ENCODE results near the gene SLC16A7.

SLC16A7 gene

DNA sequence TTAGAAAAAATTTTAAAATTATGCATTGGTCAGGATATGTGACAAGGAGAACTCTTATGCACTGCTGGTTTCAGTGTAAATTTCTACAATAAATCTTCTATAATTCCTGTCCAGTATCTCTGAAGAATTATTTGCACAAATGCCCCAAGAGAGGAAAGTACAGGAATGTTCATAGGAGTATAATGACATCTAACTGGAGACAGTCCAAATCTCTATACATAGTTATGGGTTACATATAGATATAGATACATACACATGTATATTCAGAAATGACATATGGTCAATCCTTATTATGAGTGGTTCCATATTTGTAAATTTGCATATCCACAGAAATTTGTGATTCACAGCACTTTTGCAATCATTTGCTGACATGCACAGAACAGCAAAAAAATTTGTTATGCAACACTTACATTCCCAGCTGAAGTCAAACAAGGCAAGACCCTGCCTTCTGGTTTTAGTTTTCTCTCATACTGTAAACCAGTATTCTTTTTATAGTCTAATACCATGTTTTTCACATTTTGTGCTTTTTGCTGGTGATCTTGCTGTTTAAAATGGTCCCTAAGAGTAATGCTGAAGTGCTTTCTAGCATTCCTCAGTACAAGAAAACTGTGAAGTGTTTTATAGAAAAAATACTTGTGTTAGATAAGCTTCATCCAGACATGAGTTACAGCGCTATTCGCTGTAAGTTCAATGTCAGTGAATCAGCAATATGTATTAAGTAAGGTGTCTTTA lies 103.8 kb downstream of the SLC16A7 start:
- no peak overlapping the region for H2AFZ ChIP-seq (ENCODE audit: low read length)
- no peaks in the 10 kb centered on the region for H3K36me3 ChIP-seq (ENCODE audit: insufficient read depth, low read length)
- H3K9me2 ChIP-seq (ENCODE audit: low read depth, low read length): no peaks in the 10 kb centered on the region
- H3K9ac ChIP-seq (ENCODE audit: low read length): no peak overlapping the region
- H3K4me1 ChIP-seq (ENCODE audit: insufficient read depth, low read length, severe bottlenecking): no peaks in the 10 kb centered on the region
- H3K4me3 ChIP-seq (ENCODE audit: low read depth, low read length, poor library complexity, severe bottlenecking): no peak overlapping the region
- TF ChIP-seq EZH2 (IDR thresholded peaks at IDR 0.05; ENCODE audit: borderline replicate concordance, low read length): no peak
- TF ChIP-seq, protein P1, sequence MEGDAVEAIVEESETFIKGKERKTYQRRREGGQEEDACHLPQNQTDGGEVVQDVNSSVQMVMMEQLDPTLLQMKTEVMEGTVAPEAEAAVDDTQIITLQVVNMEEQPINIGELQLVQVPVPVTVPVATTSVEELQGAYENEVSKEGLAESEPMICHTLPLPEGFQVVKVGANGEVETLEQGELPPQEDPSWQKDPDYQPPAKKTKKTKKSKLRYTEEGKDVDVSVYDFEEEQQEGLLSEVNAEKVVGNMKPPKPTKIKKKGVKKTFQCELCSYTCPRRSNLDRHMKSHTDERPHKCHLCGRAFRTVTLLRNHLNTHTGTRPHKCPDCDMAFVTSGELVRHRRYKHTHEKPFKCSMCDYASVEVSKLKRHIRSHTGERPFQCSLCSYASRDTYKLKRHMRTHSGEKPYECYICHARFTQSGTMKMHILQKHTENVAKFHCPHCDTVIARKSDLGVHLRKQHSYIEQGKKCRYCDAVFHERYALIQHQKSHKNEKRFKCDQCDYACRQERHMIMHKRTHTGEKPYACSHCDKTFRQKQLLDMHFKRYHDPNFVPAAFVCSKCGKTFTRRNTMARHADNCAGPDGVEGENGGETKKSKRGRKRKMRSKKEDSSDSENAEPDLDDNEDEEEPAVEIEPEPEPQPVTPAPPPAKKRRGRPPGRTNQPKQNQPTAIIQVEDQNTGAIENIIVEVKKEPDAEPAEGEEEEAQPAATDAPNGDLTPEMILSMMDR (IDR thresholded peaks at IDR 0.05; ENCODE audit: low read length): no peak
- no peaks in the 10 kb centered on the region for H3K79me2 ChIP-seq (ENCODE audit: insufficient read depth, low read length)
- H4K20me1 ChIP-seq (ENCODE audit: insufficient read depth, low read length): no peaks in the 10 kb centered on the region
- no peak overlapping the region for H3K27ac ChIP-seq (ENCODE audit: low read depth, low read length, poor library complexity, severe bottlenecking)
- no peaks in the 10 kb centered on the region for H3K27me3 ChIP-seq (ENCODE audit: insufficient read depth, low read length)
- no peaks in the 10 kb centered on the region for H3K9me3 ChIP-seq (ENCODE audit: low read length)
- no peaks in the 10 kb centered on the region for H3F3A ChIP-seq (ENCODE audit: insufficient read depth, low read length)
- no peak overlapping the region for H3K4me2 ChIP-seq (ENCODE audit: low read length)

DNA sequence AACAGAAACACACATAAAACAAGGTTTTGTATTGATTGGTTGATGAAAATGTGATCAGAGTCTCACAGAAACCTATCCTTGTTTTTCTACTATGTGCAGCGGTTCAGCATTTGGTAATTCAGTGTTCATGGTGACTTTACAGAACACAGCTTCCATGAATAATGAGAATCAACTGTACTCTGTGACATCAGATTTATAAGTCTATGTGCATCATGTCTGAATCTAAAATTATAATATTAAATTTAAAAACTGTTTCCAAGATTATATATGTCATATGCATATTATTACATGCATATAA lies 104.3 kb downstream of the SLC16A7 start:
- Histone ChIP-seq H3K9me3 (ENCODE audit: low read length) (no peaks in the 10 kb centered on the region), H3K27ac (ENCODE audit: low read depth, low read length, poor library complexity, severe bottlenecking) (no peak overlapping the region), H3F3A (ENCODE audit: insufficient read depth, low read length) (no peaks in the 10 kb centered on the region), H3K79me2 (ENCODE audit: insufficient read depth, low read length) (no peaks in the 10 kb centered on the region), H3K9me2 (ENCODE audit: low read depth, low read length) (no peaks in the 10 kb centered on the region), H3K4me1 (ENCODE audit: insufficient read depth, low read length, severe bottlenecking) (no peaks in the 10 kb centered on the region), H3K9ac (ENCODE audit: low read length) (no peak overlapping the region), H3K4me3 (ENCODE audit: low read depth, low read length, poor library complexity, severe bottlenecking) (no peak overlapping the region), H2AFZ (ENCODE audit: low read length) (no peak overlapping the region), H4K20me1 (ENCODE audit: insufficient read depth, low read length) (no peaks in the 10 kb centered on the region), H3K4me2 (ENCODE audit: low read length) (no peak overlapping the region), H3K27me3 (ENCODE audit: insufficient read depth, low read length) (no peaks in the 10 kb centered on the region), H3K36me3 (ENCODE audit: insufficient read depth, low read length) (0 out of 2 replicates have a peak, but pooled peaks cover under 1% of the 10 kb centered on the region)
- TF ChIP-seq EZH2 (IDR thresholded peaks at IDR 0.05; ENCODE audit: borderline replicate concordance, low read length): no peak
- TF ChIP-seq, protein P1 (IDR thresholded peaks at IDR 0.05; ENCODE audit: low read length): no peak

- H3K9me2 ChIP-seq (ENCODE audit: low read depth, low read length): no peaks in the 10 kb centered on the region
- H4K20me1 ChIP-seq (ENCODE audit: insufficient read depth, low read length): no peaks in the 10 kb centered on the region
- H3F3A ChIP-seq (ENCODE audit: insufficient read depth, low read length): no peaks in the 10 kb centered on the region
- H3K27me3 ChIP-seq (ENCODE audit: insufficient read depth, low read length): no peaks in the 10 kb centered on the region
- H3K36me3 ChIP-seq (ENCODE audit: insufficient read depth, low read length): peaks cover 7% of the 10 kb centered on the region; the same call in 1 of the 2 replicates
- no peak overlapping the region for H3K27ac ChIP-seq (ENCODE audit: low read depth, low read length, poor library complexity, severe bottlenecking)
- H3K79me2 ChIP-seq (ENCODE audit: insufficient read depth, low read length): no peaks in the 10 kb centered on the region
- no peaks in the 10 kb centered on the region for H3K9me3 ChIP-seq (ENCODE audit: low read length)
- H3K4me3 ChIP-seq (ENCODE audit: low read depth, low read length, poor library complexity, severe bottlenecking): no peak overlapping the region
- no peak overlapping the region for H2AFZ ChIP-seq (ENCODE audit: low read length)
- H3K4me2 ChIP-seq (ENCODE audit: low read length): no peak overlapping the region
- TF ChIP-seq, protein P1 (IDR thresholded peaks at IDR 0.05; ENCODE audit: low read length): no peak
- no peak for TF ChIP-seq EZH2 (IDR thresholded peaks at IDR 0.05; ENCODE audit: borderline replicate concordance, low read length)
- no peak overlapping the region for H3K9ac ChIP-seq (ENCODE audit: low read length)
- no peaks in the 10 kb centered on the region for H3K4me1 ChIP-seq (ENCODE audit: insufficient read depth, low read length, severe bottlenecking)
Measured at GRCh38 chr12:59708064-59708463, 112.2 kb downstream of the SLC16A7 start.
